Right cardiac atrium (tissue), 5 donors: ENCODE measurements around the gene ECE2. TPM values are rescaled to one million over a fixed set of nuclear protein-coding genes. Genes with fewer than 3 reads are reported as not detected.
"Not testable (repeated sequence)": the region's sequence is repeated elsewhere in the genome, so short reads cannot be mapped to it uniquely, and the experiment has no call there.

Source experiments
- ATAC-seq, 2 donors: fragments of 200-7000 bp; cut with Tn5 transposase; one replicate each; pipeline versions ENCODE4 v1.8.0 to v1.9.1; 2020; ENCODE audit warnings: moderate library complexity in 2 of 2, mild to moderate bottlenecking in 1 of 2
- DNase-seq, 3 donors: peaks; one replicate each; pipeline ENCODE4 v3.0.0-alpha.2; 2020
- H3K27ac ChIP-seq: one replicate; pipeline ENCODE4 v1.5.1; 2013; ENCODE audit warnings: mild to moderate bottlenecking, low read length, control low read depth, moderate library complexity
- H3K27me3 ChIP-seq: one replicate; pipeline ENCODE4 v1.6.1; 2013; ENCODE audit not compliant: control insufficient read depth, insufficient read depth
- H3K4me1 ChIP-seq: one replicate; pipeline ENCODE4 v1.6.1; 2013; ENCODE audit warnings: low read length; ENCODE audit not compliant: control insufficient read depth, insufficient read depth
- H3K4me3 ChIP-seq: one replicate; pipeline ENCODE4 v1.5.1; 2013; ENCODE audit warnings: low read length, control low read depth
- H3K9me3 ChIP-seq: one replicate; pipeline ENCODE4 v1.6.1; 2013; ENCODE audit warnings: low read length; ENCODE audit not compliant: control insufficient read depth
- WGBS: extraction: QIAGEN DNeasy Blood & Tissue Kit; methylation state at CpG from one replicate; pipeline ENCODE4 v1.1.7; 2013; 5-methylcytosine and 5-hydroxymethylcytosine counted together
- intact Hi-C, 4 donors: fragments of 100-400 bp; cut with DNase I; formaldehyde crosslinking; loops; one replicate each; pipeline versions ENCODE4 v1.11.0 to v1.14.0; 2022 to 2023
- microRNA-seq, 2 donors: library from miRNA; unstranded; fragments of <30 nt; microRNA quantifications; one replicate each; pipeline ENCODE4 v1.2.0, GENCODE V29; 2020 to 2021
- polyA plus RNA-seq: library from polyadenylated mRNA; stranded (reverse); fragments of 200-250 nt; gene quantifications from one replicate; pipeline ENCODE4 v1.2.3, GENCODE V29; 2013
- total RNA-seq, 4 donors: library from RNA; stranded (reverse); fragmentation: NEBNext Ultra II Directional; extraction: Animal tissue kit (Norgen Biotek cat#: 25700); gene quantifications; one replicate each; pipeline ENCODE4 v1.2.1, GENCODE V29; 2021
- donor health status: healthy with polysubstance abuse.
- donor health status: DM: no; HTN: yes; CAD: no.
- donor health status: DM: no; HTN: no; CAD: no.
- donor health status: DM: no; HTN: yes; CAD: no; lungs with severe emphysema.
- donor health status: DM: yes; HTN: yes; CAD: no.

ECE2 gene
- total and polyA plus RNA-seq, 5 donors: 1.2 to 6.6 (median 2.6) TPM

DNA sequence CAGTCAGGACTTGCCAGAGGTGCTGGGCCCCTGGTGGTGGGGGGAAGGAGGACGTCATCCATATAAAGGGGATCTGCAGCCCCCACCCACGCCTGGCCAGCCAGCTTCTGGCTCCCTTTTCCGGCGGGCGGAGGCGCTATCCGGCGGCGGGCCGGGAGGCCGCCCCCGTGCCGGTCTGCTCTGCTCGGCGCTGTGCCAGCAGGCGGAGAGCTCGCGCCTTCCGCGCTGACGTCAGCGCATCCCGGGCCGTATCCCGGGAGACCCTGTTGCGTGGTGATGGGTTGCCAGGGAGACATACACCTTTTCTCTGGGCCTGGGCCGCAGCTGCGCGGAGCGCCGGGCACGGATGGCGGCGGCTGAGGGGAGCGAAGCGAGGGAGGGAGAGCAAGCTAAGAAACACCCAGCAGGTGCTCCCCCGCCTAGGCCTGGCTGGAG lies 62.7 kb downstream of the ECE2 start:
- Histone ChIP-seq H3K4me3 (peak overlapping the region; percentile 29), H3K4me1 (peaks cover 4% of the 10 kb centered on the region), H3K9me3 (no peaks in the 10 kb centered on the region), H3K27me3 (no peaks in the 10 kb centered on the region), H3K27ac (peak overlapping the region; percentile 97)
- intact Hi-C loops: no loop called here
- WGBS: 14% methylated on average over 37 of the region's 37 CpGs
- ATAC-seq (peak; percentile 46 to 64), DNase-seq (peak; percentile 91 to 96 (median 94))

DNA sequence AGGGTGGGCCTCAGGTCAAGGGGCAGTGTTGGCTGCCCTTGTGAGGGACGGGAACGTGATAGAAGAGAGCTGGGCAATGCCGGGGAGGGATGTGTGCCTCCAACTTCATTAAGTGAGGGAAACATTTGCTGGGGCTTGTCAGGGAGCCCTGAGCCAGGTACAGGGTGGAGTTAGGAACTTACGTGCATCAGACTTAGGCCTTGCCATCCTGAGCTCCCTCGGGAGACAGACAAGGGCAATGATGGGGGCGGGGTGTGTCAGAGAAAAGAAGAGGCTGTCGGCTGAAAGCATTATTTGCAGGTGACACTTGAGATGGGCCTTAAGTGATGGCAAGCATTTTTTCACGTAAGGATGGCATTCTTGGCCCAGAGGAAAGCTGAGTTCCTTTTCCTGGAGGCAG lies 63.2 kb downstream of the ECE2 start:
- Histone ChIP-seq H3K4me3 (peak overlapping the region; percentile 29), H3K27me3 (no peaks in the 10 kb centered on the region), H3K27ac (peak overlapping the region; percentile 65), H3K9me3 (no peaks in the 10 kb centered on the region), H3K4me1 (peaks cover 4% of the 10 kb centered on the region)
- intact Hi-C loops: no loop called here
- no peak for ATAC-seq
- 41% methylated on average over 8 of the region's 8 CpGs for WGBS
- peak in 1 of 3 donors; percentile 63 for DNase-seq

DNA sequence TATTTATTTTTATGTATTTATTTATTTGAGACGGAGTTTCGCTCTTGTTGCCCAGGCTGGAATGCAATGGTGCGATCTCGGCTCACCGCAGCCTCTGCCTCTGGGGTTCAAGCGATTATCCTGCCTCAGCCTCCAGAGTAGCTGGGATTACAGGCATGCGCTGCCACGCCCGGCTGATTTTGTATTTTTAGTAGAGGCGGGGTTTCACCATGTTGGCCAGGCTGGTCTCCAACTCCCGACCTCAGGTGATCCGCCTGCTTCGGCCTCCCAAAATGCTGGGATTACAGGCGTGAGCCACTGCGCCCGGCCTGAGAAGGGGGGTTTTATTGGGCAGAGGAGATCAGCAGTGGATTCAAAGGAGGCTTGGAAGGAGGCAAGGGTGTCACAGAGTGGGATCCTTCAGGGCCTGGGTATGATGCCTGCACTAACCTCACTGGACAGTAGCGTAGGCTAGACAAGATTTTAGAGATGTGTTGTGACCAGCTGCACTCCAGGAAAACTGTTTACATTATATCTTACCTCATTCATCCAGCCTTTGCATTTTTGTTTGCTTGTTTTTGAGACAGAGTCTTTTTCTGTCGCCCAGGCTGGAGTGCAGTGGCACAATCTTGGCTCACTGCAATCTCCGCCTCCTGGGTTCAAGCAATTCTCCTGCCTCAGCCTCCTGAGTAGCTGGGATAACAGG lies 63.8 kb downstream of the ECE2 start:
- H3K9me3 ChIP-seq, H3K4me3 ChIP-seq, ATAC-seq, H3K27me3 ChIP-seq, H3K4me1 ChIP-seq, intact Hi-C loops, H3K27ac ChIP-seq: not testable (repeated sequence)
- WGBS: 94% methylated on average over 19 of the region's 19 CpGs
- peak in 2 of 3 donors; percentile 14 to 50 for DNase-seq

DNA sequence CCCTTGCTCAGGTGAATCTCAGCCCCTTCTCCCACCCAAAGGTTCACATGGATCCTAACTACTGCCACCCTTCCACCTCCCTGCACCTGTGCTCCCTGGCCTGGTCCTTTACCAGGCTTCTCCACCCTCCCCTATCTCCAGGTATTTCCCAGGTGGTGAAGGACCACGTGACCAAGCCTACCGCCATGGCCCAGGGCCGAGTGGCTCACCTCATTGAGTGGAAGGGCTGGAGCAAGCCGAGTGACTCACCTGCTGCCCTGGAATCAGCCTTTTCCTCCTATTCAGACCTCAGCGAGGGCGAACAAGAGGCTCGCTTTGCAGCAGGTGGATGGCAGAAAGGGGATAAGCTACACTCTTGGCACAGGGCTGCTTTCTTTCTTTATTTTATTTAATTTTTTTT lies 66.1 kb downstream of the ECE2 start:
- intact Hi-C loops: no loop called here
- Histone ChIP-seq H3K4me3 (no peak overlapping the region), H3K27ac (no peak overlapping the region), H3K4me1 (peaks cover 4% of the 10 kb centered on the region), H3K27me3 (no peaks in the 10 kb centered on the region), H3K9me3 (no peaks in the 10 kb centered on the region)
- DNase-seq: peak in 1 of 3 donors; percentile 18
- 91% methylated on average over 7 of the region's 7 CpGs for WGBS
- no peak for ATAC-seq

Small RNAs within 50 kb of the gene (microRNA-seq; reads per million reads assigned to microRNA genes)
- 0.54 to 1.3 reads per million in 2 donors for gene MIR1224

Other genes with a start within 250 kb of the ECE2 start
- gene HTR3D, start 244.3 kb upstream of the ECE2 start, total RNA-seq: not detected
- gene HTR3D, start 244.3 kb upstream of the ECE2 start, polyA plus RNA-seq: not detected
- not detected for gene HTR3C, start 223.0 kb upstream of the ECE2 start, total RNA-seq
- not detected for gene HTR3C, start 223.0 kb upstream of the ECE2 start, polyA plus RNA-seq
- not detected for gene HTR3E, start 179.0 kb upstream of the ECE2 start, total RNA-seq
- gene HTR3E, start 179.0 kb upstream of the ECE2 start, polyA plus RNA-seq: not detected
- gene EIF2B5, start 140.7 kb upstream of the ECE2 start, total RNA-seq: 10 to 100 TPM; 30.8 to 34.5 (median 33.0) TPM
- gene EIF2B5, start 140.7 kb upstream of the ECE2 start, polyA plus RNA-seq: 28.3 TPM
- gene DVL3, start 120.6 kb upstream of the ECE2 start, total RNA-seq: 10 to 100 TPM; 61.1 to 67.4 (median 65.3) TPM
- 39.8 TPM for gene DVL3, start 120.6 kb upstream of the ECE2 start, polyA plus RNA-seq
- 100 to 1,000 TPM; 271 to 340 (median 329) TPM for gene AP2M1, start 101.2 kb upstream of the ECE2 start, total RNA-seq
- 330 TPM for gene AP2M1, start 101.2 kb upstream of the ECE2 start, polyA plus RNA-seq
- gene ABCF3, start 89.8 kb upstream of the ECE2 start, total RNA-seq: 10 to 100 TPM; 59.2 to 72.9 (median 63.5) TPM
- gene ABCF3, start 89.8 kb upstream of the ECE2 start, polyA plus RNA-seq: 50.9 TPM
- gene VWA5B2, start 46.4 kb upstream of the ECE2 start, total RNA-seq: not detected
- 0.07 TPM for gene VWA5B2, start 46.4 kb upstream of the ECE2 start, polyA plus RNA-seq
- 10 to 100 TPM; 17.3 to 23.3 (median 21.6) TPM for gene ALG3, start 27.1 kb upstream of the ECE2 start, total RNA-seq
- 19.3 TPM for gene ALG3, start 27.1 kb upstream of the ECE2 start, polyA plus RNA-seq
- 1 to 10 TPM; 1.1 to 1.8 (median 1.3) TPM for gene EEF1AKMT4, start 26.4 kb upstream of the ECE2 start, total RNA-seq
- gene EEF1AKMT4, start 26.4 kb upstream of the ECE2 start, polyA plus RNA-seq: 1.7 TPM
- under 1 TPM in 1 of 4 donors, not detected in 3; 0.50 TPM for gene CAMK2N2, start 14.5 kb upstream of the ECE2 start, total RNA-seq
- 0.07 TPM for gene CAMK2N2, start 14.5 kb upstream of the ECE2 start, polyA plus RNA-seq
- 100 to 1,000 TPM; 198 to 230 (median 227) TPM for gene PSMD2, start 23.2 kb downstream of the ECE2 start, total RNA-seq
- 161 TPM for gene PSMD2, start 23.2 kb downstream of the ECE2 start, polyA plus RNA-seq
- 100 to 1,000 TPM; 215 to 301 (median 245) TPM for gene EIF4G1, start 38.6 kb downstream of the ECE2 start, total RNA-seq
- 203 TPM for gene EIF4G1, start 38.6 kb downstream of the ECE2 start, polyA plus RNA-seq
- gene FAM131A, start 61.6 kb downstream of the ECE2 start, total RNA-seq: 10 to 100 TPM; 26.5 to 41.1 (median 33.6) TPM
- 34.3 TPM for gene FAM131A, start 61.6 kb downstream of the ECE2 start, polyA plus RNA-seq
- 1 to 10 TPM; 2.0 to 4.9 (median 3.6) TPM for gene CLCN2, start 85.6 kb downstream of the ECE2 start, total RNA-seq
- 2.7 TPM for gene CLCN2, start 85.6 kb downstream of the ECE2 start, polyA plus RNA-seq
- 10 to 100 TPM; 24.4 to 32.9 (median 30.1) TPM for gene POLR2H, start 85.7 kb downstream of the ECE2 start, total RNA-seq
- 37.6 TPM for gene POLR2H, start 85.7 kb downstream of the ECE2 start, polyA plus RNA-seq
- gene THPO, start 102.2 kb downstream of the ECE2 start, total RNA-seq: under 1 TPM; 0.23 to 0.47 (median 0.29) TPM
- 0.34 TPM for gene THPO, start 102.2 kb downstream of the ECE2 start, polyA plus RNA-seq
- 10 to 100 TPM in 3 of 4 donors, 1 to 10 TPM in 1; 8.6 to 11.3 (median 10.4) TPM for gene CHRD, start 104.0 kb downstream of the ECE2 start, total RNA-seq
- gene CHRD, start 104.0 kb downstream of the ECE2 start, polyA plus RNA-seq: 12.1 TPM